ENCODE measurements around the gene AIP.

- TF ChIP-seq POLR2A (IDR thresholded peaks at IDR 0.05; ENCODE audit: low read depth, low read length) (no peak), POLR2AphosphoS5 (IDR thresholded peaks at IDR 0.05; ENCODE audit: low read depth, low read length) (no peak), TAF1 (IDR thresholded peaks at IDR 0.05; ENCODE audit: low read depth, low read length) (no peak), SPI1 (IDR thresholded peaks at IDR 0.05; ENCODE audit: low read depth, low read length) (no peak), POU2F2 (IDR thresholded peaks at IDR 0.05; ENCODE audit: low read depth, low read length) (no peak)
Observed at GRCh38 chr11:67516806-67517205, 34.0 kb downstream of the AIP start.
